GM19455 (cell line): Measurements from ENCODE around the gene DCP2.

Experiments used
- ATAC-seq: cut with Tn5 transposase; IDR thresholded peaks from one replicate; pipeline ENCODE4 v1.9.1; 2021; ENCODE audit not compliant: unreplicated experiment

Gene DCP2

DNA sequence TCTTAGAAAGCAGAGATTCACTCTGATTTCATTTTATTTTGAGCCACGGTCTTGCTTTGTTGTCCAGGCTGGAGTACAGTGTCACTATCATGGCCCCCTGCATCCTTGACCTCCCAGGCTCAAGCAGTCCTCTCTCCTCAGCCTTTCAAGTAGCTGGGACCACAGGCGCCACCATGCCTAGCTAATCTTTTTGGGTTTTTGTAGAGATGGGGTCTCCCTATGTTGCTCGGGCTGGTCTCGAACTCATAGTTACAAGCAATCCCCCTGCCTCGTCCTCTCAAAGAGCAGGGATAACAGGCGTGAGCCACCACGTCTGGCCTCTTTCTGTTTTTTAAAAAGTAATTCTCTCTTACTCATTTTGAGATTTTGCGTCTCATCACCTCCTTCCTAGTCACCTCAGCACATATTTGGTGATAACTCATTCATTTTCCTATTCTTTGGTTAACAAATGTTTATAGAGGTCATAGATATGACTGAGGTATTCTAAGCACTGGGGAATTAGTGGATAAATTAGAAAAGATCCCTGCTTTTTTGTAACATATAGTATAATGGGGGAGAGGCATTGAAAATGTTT is 10.8 kb upstream of the DCP2 start:
- no peak for ATAC-seq

DNA sequence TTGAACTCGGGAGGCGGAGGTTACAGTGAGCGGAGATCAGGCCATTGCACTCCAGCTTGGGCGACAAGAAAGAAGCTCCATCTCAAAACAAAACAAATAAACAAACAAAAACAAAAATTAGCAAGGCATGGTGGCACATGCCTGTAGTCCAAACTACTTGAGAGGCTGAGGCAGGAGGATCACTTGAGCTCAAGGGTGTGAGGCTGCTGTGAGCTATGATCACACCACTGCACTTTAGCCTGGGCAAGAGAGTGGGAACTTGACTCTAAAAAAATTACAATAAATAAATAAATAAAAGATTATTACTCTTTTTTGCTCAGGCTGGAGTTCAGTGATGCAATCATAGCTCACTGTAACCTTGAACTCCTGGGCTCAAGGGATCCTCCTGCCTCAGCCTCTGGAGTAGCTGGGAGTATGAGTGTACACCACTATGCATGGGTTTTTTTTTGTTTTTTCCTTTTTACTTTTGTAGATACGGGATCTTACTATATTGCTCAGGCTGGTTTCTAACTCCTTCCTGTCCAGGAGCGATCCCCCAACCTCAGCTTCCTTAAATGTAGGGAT is 9.0 kb upstream of the DCP2 start:
- ATAC-seq, result no peak

DNA sequence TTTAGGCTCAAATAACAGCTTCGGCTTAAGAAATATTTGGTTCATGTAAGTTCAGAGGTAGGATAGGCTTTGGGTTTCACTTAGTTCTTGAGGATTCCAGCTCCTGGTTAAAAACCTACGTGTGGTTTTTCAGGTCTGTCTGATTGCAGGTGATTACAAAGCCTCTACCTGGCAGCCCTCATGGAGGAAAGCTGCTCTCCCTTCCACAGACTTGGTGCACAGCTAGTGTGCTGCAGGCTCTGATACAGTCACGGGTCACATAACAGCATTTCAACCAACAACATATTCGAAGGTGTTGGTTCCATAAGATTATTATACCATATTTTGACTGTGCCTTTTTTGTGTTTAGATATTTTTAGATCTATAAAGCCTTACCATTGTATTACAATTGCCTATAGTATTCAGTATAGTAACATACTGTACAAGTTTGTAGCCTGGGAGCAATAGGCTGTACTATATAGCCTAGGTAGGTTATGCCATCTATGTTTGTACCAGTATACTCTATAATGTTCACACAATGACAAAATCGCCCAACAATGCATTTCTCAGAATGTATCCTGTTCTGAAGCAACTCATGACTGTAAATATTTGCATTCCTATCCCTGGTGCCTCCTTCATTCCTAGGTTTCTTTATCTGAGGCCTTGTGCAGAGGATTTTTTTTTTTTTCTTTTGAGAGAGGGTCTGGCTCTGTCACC is 8.0 kb upstream of the DCP2 start:
- ATAC-seq, result no peak

DNA sequence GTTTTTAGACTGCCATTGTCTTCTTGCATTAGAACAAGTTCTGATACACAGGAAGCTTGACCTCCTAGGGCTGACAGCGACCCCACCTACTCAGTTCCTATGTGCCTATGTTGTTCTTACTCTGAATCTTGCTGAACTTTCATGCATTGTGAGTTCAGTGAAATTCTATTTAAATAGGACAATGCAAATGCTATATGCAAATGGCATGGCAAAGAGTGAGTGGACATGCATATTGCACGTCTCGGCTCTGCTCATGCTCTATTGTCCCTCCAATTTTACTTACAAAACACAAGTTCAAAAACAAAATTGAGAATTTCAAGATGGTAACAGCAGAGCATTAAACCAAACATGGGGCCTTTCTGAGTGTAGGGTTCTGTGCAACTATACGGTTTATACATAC is 5.3 kb upstream of the DCP2 start:
- ATAC-seq, result no peak

DNA sequence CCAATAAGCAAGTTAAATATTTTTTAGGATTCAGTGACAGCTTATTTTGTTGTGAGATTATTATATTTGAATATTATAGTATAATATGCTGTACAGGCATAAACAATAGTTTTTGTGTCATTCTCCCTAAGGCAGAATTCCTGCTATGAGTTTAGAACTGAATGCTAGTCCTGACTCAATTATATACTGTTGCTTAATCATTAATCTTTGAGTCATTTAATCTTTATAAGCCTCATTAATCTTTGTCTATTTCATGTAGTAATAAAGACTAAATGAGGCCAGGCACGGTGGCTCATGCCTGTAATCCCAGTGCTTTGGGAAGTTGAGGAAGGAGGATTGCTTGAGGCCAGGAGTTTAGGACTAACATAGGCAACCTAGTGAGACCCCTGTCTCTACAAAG is 3.6 kb upstream of the DCP2 start:
- no peak for ATAC-seq

DNA sequence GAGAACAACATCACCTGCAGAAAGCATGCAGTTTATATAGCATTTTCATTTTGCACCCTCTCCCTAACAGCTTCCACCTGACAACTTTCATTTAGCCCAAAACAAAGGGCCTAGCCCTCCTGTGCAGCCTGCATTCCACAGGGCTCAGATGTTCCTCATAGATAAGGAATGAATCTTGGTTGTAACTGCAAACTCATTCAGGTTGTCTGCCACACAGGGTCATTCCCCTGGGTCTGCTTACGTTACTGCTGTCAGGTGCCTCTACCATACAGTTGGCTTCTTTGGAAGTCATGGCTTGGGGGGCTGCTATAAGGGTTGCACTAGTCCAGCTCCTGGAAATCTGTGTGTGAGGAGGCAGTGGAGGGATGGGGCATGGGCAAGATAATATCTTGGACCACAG is 2.7 kb upstream of the DCP2 start:
- no peak for ATAC-seq

DNA sequence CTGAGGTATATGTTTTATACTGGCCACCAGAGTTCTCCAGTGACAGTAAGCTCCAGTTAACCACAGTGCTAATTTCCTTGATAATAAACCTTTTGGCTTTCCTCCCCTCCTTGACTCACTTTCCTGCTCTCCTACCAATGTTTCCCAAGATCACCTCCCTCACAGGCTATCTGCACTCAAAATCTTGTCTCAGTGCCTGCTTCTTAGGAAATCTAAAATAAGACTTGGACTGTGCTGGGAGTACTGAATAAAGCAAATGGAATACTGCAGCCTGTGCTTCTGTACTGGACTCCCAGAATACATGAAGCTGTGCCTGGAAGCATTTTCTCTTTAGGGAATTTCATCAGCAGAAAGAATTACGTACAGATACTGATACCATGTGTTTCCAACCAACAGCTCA is 1.7 kb upstream of the DCP2 start:
- no peak for ATAC-seq

DNA sequence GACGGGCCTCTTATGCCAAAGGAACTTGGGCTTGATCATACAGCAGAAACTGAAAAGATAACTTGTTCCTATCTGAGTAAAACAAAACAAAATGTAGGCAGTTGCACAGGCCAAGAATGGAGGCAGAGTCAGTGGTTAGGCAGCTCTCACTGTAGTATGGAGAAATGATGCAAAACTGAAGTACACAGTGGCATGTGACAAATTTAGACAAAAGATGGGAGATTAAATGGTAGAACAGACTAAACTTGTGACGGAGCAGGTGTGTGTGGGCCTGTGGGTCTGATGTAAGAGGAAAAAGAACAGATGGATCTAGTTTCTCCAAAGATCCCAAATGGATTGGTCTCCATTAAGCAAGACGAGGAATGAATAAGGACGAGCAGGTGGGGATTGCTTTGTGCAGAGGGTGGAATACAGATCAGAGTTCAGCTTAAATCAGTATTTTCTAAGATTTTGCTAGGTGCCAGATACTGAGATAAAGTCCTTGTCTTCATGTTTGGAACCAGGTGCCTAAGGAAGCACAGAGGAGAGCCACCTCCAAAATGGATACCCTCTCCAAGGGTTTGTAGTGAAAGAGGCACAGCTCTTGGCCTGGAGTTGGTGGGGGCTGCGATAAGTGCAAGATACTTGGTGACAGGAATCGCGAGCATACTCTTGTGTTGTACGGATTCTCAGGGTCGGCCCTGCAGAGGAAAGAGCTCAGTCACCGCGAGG is 722 bp upstream of the DCP2 start:
- ATAC-seq, result peak; percentile 24

DNA sequence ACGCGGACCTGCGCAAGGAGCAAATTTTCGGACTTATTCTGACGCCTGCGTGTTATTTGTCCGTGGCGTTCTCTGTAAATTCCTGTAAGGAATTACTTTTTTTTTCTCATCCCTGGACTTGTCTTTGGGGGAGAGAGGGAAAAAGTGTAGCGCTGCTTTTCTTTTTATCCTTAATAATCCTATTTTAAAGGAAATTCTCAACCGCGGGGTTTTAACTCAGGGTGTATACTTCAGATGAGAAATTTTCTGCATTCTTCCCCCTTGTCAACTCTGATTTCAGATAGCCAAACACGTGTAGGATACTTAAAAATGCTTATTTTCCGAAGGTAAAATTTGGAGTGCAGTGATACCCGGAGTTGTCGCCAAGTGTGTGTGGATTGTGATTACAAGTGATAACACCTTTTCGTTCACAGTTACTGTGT is 853 bp downstream of the DCP2 start:
- ATAC-seq, result no peak

DNA sequence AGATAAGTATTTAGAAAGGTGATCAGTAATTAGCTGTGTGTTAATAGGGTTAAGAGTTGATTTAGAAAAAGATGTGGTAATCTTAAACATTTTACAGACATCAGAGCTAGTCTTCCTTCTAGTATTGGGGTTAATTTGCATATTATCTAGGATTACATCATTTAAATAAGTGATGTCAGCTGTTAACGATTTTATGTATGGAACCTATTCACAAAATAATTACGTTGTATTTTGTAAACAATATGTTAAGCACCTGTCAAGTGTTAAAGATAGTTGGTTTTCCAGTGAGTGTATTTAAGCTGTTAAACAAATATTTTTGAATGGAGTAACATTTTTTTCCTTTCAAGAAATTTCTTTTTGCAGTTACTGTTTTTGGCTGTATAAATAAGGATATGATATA is 2.2 kb downstream of the DCP2 start:
- ATAC-seq, result no peak

DNA sequence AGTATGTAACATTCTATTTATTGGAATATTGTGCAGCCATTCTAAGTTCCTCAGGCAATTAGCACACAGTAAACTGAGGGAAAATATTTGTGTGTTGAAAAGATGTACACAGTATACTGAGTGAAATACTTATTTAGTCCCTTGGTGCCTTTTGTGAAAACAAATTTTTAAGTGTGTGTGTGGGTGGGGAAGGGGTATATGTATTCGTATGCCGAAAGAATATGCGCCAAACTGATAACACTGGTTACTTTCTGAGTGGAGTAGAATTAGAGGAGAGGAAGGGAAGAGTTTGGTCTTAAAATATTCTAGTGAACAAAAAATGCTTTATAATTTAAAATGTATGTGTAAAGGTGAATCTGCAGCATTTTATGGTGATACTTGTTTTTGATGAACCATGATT is 3.1 kb downstream of the DCP2 start:
- no peak for ATAC-seq

DNA sequence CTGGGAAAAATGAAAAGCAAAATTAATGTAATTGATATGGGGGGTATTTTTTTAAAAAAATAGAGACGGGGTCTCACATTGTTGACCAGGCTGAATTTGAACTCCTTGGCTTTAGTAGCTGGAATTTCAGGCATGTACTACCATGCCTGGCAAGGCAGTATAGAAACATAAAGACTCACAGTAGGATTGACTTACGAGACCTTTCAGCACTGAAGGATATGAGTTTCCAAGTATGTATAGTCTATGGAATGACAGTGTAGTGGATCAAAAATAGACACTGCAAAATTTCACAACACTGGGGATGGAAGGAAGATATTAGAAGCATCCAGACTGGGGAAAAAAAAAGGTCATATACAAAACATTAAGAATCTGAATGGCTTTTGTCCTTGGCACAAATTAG is 6.8 kb downstream of the DCP2 start:
- ATAC-seq, result no peak

DNA sequence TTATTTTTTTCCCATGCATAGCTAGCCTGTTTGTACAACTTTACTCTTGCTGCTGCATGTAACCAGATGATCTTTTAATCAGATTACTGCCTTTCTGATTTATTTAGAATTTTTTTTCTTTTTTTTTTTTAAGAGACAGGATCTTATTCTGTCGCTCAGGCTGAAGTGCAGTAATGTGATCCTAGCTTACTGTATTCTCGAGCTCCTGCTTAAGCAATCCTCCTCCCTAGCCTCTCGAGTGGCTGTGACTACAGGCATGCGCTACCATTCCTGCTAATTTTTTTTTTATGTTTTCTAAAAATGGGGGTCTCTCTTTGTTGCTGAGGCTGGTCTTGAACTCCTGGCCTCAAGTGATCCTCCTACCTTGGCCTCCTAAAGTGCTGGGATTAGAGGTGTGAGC is 9.6 kb downstream of the DCP2 start:
- no peak for ATAC-seq

DNA sequence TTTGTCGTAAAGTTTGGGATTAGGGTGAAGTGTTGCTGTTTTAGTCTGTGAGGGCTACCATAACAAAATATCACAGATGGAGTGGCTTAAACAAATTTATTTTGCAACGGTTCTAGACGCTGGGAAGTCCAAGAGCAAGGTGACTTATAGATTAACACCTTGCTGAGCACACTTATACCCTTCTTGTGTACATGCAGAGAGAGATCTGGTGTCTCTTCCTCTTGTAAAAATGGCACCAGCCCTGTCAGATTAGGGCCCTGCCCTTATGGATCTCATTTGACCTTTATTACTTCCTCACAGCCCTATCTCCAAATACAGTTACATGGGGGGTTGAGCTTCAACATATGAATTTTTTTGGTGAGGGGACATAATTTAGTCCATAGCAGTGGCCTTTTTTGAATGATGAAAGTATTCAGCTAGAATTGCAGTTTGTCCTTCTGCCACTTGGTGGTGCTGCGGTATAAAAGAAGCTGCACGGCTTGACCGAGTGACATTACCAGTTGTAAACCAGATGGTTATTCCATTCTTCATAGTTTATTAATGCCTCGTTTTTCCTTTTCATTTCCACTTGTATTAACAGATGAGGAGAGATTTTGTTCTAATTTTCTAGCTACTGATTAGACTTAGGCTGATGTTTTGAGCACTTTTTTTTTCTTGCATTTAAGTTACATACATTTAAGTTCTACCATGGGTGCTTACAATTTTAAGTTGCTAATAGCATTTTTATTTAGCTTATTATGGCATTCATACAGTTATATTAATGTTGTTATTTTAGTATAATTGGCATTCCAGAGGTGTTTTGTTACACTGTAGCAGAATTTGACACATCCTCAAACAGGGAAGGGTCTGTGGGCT is 19.4 kb downstream of the DCP2 start:
- peak; percentile 82 for ATAC-seq

DNA sequence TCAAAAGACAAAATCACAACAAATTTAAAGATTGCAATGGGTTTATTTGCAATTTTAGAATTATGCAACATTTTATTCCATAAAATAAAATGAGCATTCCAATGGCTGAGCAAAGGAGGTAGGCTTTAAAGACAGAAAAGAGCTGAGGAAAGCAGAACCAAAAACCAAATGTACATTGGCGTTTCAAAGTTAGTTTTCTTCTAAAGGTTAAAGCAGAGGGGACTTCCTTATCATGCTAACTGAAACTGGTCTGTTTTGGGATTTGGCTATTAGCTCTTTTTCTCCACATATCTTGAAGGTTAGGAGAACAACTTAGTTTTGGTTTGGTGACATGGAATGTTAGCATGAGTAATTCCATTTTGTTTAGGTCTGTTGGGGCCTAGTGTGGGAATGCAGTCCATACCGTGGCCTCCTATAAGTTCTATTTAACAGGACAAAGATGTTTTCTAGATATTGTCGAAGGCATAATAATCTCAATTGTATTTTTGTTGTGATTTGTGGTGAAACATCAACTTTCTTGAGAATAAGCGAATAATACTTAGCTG is 20.3 kb downstream of the DCP2 start:
- ATAC-seq, result no peak

DNA sequence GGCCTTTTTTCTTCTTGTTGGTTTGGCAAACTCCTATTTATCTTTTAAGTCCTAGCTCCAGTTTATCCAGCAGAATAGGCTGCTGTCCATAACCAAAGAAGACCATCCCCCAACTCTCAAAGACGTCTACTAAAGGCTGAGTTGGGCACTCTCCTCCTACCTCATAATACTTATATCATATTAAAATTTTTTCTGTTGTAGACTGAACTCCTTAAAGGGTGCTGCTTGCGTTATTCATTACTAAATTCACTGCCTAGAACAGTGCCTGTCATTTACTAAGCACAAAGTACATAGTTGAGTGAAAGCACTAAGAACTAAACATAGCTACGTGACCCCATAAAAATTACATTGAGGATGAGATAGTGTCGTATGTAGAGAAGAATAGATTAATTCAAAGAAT is 21.7 kb downstream of the DCP2 start:
- no peak for ATAC-seq

DNA sequence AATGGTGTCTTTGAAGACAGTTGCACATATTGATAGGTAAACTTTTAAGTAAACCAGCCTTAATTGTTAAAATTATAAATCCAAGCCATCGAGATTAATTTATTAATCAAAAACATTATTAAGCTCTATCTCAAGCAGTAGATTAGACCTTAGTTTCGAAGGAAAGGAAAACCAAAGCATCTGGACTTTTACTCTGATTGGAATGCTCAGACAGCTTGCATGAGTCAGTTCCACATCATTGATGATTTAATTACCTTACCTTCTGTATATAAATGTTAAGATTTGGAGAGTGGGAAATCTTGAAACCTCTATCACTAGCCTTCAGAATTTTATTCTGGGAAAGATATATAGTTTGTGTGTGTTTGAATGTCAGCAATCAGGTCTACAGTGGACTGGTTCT is 23.9 kb downstream of the DCP2 start:
- ATAC-seq, result no peak

DNA sequence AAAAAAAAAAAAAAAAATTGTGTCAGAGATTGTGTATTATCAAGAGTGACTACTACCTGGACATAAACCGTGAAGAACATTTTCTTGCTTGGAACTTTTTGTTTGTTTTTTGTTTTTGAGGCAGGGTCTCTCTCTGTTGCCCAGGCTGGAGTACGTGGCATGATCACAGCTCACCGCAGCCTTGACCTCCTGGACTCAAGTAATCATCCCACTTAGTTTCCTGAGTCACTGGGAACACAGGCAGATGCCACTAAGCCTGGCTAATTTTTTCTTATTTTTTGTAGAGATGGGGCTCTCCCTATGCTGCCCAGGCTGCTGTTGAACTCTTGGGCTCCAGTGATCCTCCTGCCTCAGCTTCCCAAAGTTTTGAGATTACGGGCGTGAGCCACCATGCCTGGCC is 25.8 kb downstream of the DCP2 start:
- no peak for ATAC-seq

DNA sequence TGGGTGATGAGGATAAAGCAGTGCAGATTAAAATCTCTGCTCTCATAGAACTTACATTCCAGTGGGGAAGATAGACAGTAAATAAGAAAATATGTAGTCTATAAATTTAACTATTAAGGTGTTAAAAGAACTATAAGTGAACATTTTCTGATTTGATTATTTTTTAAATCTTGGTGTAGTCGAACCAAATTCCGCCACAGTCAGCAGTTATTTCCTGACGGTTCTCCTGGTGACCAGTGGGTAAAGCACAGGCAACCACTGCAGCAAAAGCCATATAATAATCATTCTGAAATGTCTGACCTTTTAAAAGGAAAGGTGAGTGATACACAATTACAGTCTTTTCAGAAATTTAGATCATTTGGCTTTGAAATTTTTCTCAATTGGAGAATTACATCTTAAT is 27.2 kb downstream of the DCP2 start:
- no peak for ATAC-seq

DNA sequence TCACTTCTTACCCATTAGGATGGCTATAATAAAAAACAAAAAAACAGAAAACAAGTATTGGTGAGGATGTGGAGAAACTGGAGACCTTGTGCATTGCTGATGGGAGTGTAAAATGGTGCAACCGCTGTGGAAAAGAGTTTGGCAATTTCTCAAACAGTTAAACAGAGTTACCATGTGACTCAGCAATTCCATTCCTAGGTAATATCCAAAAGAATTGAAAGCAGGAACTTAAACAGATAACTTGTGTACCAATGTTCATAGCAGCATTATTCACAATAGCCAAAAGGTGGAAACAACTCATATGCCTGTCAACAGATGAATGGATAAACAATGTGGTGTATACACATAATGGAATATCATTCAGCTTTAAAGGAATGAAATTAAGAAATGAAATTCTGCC is 28.9 kb downstream of the DCP2 start:
- ATAC-seq, result no peak
